Vagina (tissue), 2 donors: ENCODE data around the gene TTLL9.

Experiments
- POLR2A ChIP-seq, 2 donors: fragments of 450-650 bp; IDR thresholded peaks; one replicate each; pipeline ENCODE4 v1.6.1; 2017; ENCODE audit warnings: antibody characterized with exemption in 2 of 2, mild to moderate bottlenecking in 2 of 2, moderate library complexity in 2 of 2
- POLR2AphosphoS5 ChIP-seq, 2 donors: sonication (generic); formaldehyde crosslinking; IDR thresholded peaks; one replicate each; pipeline ENCODE4 v1.9.0; 2017; ENCODE audit warnings: antibody characterized with exemption in 2 of 2, mild to moderate bottlenecking in 2 of 2, low read depth in 1 of 2; ENCODE audit not compliant: insufficient read depth in 1 of 2
- TF ChIP-seq, protein P1 (sequence below), 3 experiments: fragments of 450-650 bp in 2 of 3; fragments of 200-600 bp in 1 of 3; sonication (generic) in 1 of 3; IDR thresholded peaks; one replicate each; pipeline ENCODE4 v1.5.1; 2017 to 2019; ENCODE audit warnings: antibody characterized with exemption in 3 of 3, mild to moderate bottlenecking in 2 of 3, moderate library complexity in 2 of 3

GRCh38 chr20:31968291-31969126 is 98.1 kb downstream of the TTLL9 start:
- TF ChIP-seq, protein P1, sequence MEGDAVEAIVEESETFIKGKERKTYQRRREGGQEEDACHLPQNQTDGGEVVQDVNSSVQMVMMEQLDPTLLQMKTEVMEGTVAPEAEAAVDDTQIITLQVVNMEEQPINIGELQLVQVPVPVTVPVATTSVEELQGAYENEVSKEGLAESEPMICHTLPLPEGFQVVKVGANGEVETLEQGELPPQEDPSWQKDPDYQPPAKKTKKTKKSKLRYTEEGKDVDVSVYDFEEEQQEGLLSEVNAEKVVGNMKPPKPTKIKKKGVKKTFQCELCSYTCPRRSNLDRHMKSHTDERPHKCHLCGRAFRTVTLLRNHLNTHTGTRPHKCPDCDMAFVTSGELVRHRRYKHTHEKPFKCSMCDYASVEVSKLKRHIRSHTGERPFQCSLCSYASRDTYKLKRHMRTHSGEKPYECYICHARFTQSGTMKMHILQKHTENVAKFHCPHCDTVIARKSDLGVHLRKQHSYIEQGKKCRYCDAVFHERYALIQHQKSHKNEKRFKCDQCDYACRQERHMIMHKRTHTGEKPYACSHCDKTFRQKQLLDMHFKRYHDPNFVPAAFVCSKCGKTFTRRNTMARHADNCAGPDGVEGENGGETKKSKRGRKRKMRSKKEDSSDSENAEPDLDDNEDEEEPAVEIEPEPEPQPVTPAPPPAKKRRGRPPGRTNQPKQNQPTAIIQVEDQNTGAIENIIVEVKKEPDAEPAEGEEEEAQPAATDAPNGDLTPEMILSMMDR (IDR thresholded peaks at IDR 0.05): no peak
- TF ChIP-seq POLR2AphosphoS5 (IDR thresholded peaks at IDR 0.05; ENCODE audit: insufficient read depth in 1 of 2, low read depth in 1 of 2) (no peak), POLR2A (IDR thresholded peaks at IDR 0.05) (no peak)
